ENCODE results near the gene TAS2R1. TPM values are rescaled to one million over a fixed set of nuclear protein-coding genes. Genes with fewer than 3 reads are reported as not detected.

Gene TAS2R1
- total RNA-seq, 1 experiment from 2014 or later, result not detected

GRCh38 chr5:9646843-9647242, 16.7 kb upstream of the TAS2R1 start:
- CTCF ChIA-PET, result no interaction called here

GRCh38 chr5:9644630-9645029, 14.5 kb upstream of the TAS2R1 start:
- no TSS peak for BruUV-seq (replicated peaks)
- H3K36me3 ChIP-seq (ENCODE audit: low read depth, low read length), result no peaks in the 10 kb centered on the region
- peak overlapping the region; percentile 7 for H3K4me2 ChIP-seq (ENCODE audit: low read length)
- H3K9me3 ChIP-seq (ENCODE audit: low read length), result no peaks in the 10 kb centered on the region
- ATAC-seq, result peak; percentile 77
- H4K20me1 ChIP-seq (ENCODE audit: low read length), result no peaks in the 10 kb centered on the region
- ChIA-PET POLR2A (ENCODE audit: unreplicated experiment) (no interaction called here), CTCF (no interaction called here)
- H3K9me2 ChIP-seq (replicated peaks; ENCODE audit: low read length), result no peaks in the 10 kb centered on the region
- intact Hi-C loops (cut with micrococcal nuclease), result no loop called here
- H2AFZ ChIP-seq (ENCODE audit: low read length), result no peak overlapping the region
- H3K4me3 ChIP-seq (ENCODE audit: low read length), result no peak overlapping the region
- DNase-seq, result peak; percentile 90
- no peaks in the 10 kb centered on the region for H3F3A ChIP-seq (ENCODE audit: low read length, unreplicated experiment)
- peaks cover 29% of the 10 kb centered on the region for H3K4me1 ChIP-seq (ENCODE audit: insufficient read depth, low read length)
- H3K27ac ChIP-seq (ENCODE audit: low read length), result peak overlapping the region; percentile 32
- H3K79me2 ChIP-seq (ENCODE audit: low read length), result no peaks in the 10 kb centered on the region
- TF ChIP-seq CTCF (conservative IDR thresholded peaks at IDR 0.05; ENCODE audit: low read depth, low read length), result no peak
- no peak for TF ChIP-seq EZH2 (IDR thresholded peaks at IDR 0.05; ENCODE audit: low read length, unreplicated experiment)
- no peak for TF ChIP-seq EZH2phosphoT487 (IDR thresholded peaks at IDR 0.05; ENCODE audit: borderline replicate concordance, low read length)
- no peak overlapping the region for H3K9ac ChIP-seq (ENCODE audit: low read length)
- H3K27me3 ChIP-seq (ENCODE audit: low read length), result no peaks in the 10 kb centered on the region

More at GRCh38 chr5:9646843-9647242, 16.7 kb upstream of the TAS2R1 start:
- Histone ChIP-seq H3K79me2 (ENCODE audit: low read length) (no peaks in the 10 kb centered on the region), H3K4me1 (ENCODE audit: insufficient read depth, low read length) (peaks cover 32% of the 10 kb centered on the region), H3F3A (ENCODE audit: low read length, unreplicated experiment) (no peaks in the 10 kb centered on the region), H3K4me2 (ENCODE audit: low read length) (peak overlapping the region; percentile 42), H3K9me2 (replicated peaks; ENCODE audit: low read length) (peaks cover 3% of the 10 kb centered on the region; the same call in 1 of the 2 replicates), H3K9ac (ENCODE audit: low read length) (no peak overlapping the region), H3K9me3 (ENCODE audit: low read length) (no peaks in the 10 kb centered on the region), H3K36me3 (ENCODE audit: low read depth, low read length) (no peaks in the 10 kb centered on the region), H2AFZ (ENCODE audit: low read length) (no peak overlapping the region), H3K4me3 (ENCODE audit: low read length) (no peak overlapping the region), H4K20me1 (ENCODE audit: low read length) (no peaks in the 10 kb centered on the region), H3K27me3 (ENCODE audit: low read length) (no peaks in the 10 kb centered on the region), H3K27ac (ENCODE audit: low read length) (peak overlapping the region; percentile 31)
- no TSS peak for BruUV-seq (replicated peaks)
- TF ChIP-seq EZH2 (IDR thresholded peaks at IDR 0.05; ENCODE audit: low read length, unreplicated experiment) (no peak), EZH2phosphoT487 (IDR thresholded peaks at IDR 0.05; ENCODE audit: borderline replicate concordance, low read length) (no peak), CTCF (conservative IDR thresholded peaks at IDR 0.05; ENCODE audit: low read depth, low read length) (no peak)
- ATAC-seq (peak; percentile 71), DNase-seq (peak; percentile 79)
- POLR2A ChIA-PET (ENCODE audit: unreplicated experiment), result no interaction called here
- intact Hi-C loops (cut with micrococcal nuclease), result no loop called here

- Histone ChIP-seq H3K79me2 (ENCODE audit: low read length) (no peaks in the 10 kb centered on the region), H3F3A (ENCODE audit: low read length, unreplicated experiment) (no peaks in the 10 kb centered on the region), H3K4me1 (ENCODE audit: insufficient read depth, low read length) (peaks cover 29% of the 10 kb centered on the region), H3K27me3 (ENCODE audit: low read length) (no peaks in the 10 kb centered on the region), H3K9ac (ENCODE audit: low read length) (no peak overlapping the region), H3K9me2 (replicated peaks; ENCODE audit: low read length) (no peaks in the 10 kb centered on the region), H3K4me2 (ENCODE audit: low read length) (no peak overlapping the region), H3K27ac (ENCODE audit: low read length) (no peak overlapping the region), H3K36me3 (ENCODE audit: low read depth, low read length) (no peaks in the 10 kb centered on the region), H3K4me3 (ENCODE audit: low read length) (no peak overlapping the region), H4K20me1 (ENCODE audit: low read length) (no peaks in the 10 kb centered on the region), H3K9me3 (ENCODE audit: low read length) (no peaks in the 10 kb centered on the region), H2AFZ (ENCODE audit: low read length) (no peak overlapping the region)
- CTCF ChIA-PET, result no interaction called here
- no peak for TF ChIP-seq EZH2phosphoT487 (IDR thresholded peaks at IDR 0.05; ENCODE audit: borderline replicate concordance, low read length)
- TF ChIP-seq CTCF (conservative IDR thresholded peaks at IDR 0.05; ENCODE audit: low read depth, low read length), result no peak
- no peak for TF ChIP-seq EZH2 (IDR thresholded peaks at IDR 0.05; ENCODE audit: low read length, unreplicated experiment)
- BruUV-seq (replicated peaks), result no TSS peak
- DNase-seq, result no peak
- ATAC-seq, result no peak
- POLR2A ChIA-PET (ENCODE audit: unreplicated experiment), result no interaction called here
- intact Hi-C loops (cut with micrococcal nuclease), result no loop called here
Measured at GRCh38 chr5:9642621-9643020, 12.5 kb upstream of the TAS2R1 start.
